ENCODE measurements around the gene ZNF79. TPM values are rescaled to one million over a fixed set of nuclear protein-coding genes. Genes with fewer than 3 reads are reported as not detected.

The ZNF79 gene
- total and polyA plus RNA-seq, 3 experiments from 2014 or later = 6.8 to 19.7 (median 19.1) TPM

DNA sequence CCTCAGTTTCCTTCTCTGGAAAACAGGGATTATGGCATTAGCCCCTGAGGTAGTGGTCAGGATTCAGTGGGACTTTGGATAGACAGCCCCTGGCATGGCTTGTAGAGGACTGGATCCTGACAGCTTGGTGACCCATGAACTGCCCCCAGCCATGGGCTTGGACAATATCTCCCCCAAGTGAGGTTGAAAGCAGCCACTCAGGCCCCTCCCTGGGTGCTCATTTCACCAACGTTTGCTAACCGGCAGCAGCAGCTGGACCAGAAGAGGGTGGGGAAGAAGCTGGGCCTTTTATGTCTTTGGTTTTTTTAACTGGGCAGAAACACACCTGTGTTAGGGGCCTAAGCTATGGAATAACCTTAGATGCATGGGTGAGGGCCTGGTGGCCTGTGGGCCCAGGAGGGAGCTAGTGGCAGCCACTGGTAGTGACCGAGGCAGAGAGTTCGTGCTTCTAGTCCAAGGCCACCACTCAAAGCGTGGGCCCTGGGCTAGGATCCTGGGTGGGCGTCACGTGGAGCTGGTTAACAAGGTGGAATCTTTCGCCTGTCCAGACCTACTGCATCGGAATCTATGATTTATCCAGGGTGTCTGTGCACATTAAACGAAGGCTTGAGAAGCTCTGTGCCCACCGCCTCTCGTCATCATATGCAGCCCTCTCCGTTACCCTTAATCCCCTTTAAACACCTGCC lies 25.3 kb upstream of the ZNF79 start:
- no peak overlapping the region for H3K27ac Mint-ChIP-seq
- CTCF ChIA-PET = interaction anchor here (0.7 to 1.6 kb wide), 2 partner anchors 18 to 184 kb away, joined by 3 to 4 read pairs; no protein-coding TSS in a partner anchor

DNA sequence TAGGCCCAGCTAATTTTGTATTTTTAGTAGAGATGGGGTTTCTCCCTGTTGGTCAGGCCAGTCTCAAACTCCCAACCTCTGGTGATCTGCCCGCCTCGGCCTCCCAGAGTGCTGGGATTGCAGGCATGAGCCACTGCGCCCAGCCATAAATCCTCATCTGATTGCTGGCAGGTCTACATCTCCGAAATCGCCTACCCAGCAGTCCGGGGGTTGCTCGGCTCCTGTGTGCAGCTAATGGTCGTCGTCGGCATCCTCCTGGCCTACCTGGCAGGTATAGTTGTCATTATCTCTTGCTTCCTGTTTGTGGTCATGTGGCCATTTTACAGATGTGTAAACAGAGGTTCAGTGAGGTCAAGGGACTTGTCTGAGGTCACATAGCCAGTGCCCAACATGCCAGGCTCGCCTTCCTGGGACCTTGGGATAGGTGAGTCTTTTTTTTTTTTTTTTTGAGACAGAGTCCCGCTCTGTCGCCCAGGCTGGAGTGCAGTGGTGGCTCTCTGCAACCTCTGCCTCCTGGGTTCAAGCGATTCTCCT lies 24.4 kb upstream of the ZNF79 start:
- Mint-ChIP-seq H3K9me3 (no peaks in the 10 kb centered on the region), H3K36me3 (no peaks in the 10 kb centered on the region), H3K27me3 (peaks cover 19 to 35% of the 10 kb centered on the region in 2 donors), H3K4me3 (peak overlapping the region in 3 of 7 donors; percentile 9 to 43 (median 28)), H3K27ac (peak overlapping the region in 1 of 8 donors; percentile 65), H3K4me1 (peaks cover 11 to 18% (median 14%) of the 10 kb centered on the region in 3 donors)
- ChIA-PET POLR2A (interaction anchor here (0.8 kb wide), 1 partner anchor 25 kb away, joined by 3 read pairs; the partner anchor contains the start of gene ZNF79), CTCF (interaction anchor here (1.6 kb wide), 1 partner anchor 17 kb away, joined by 4 read pairs; no protein-coding TSS in a partner anchor)
- Histone ChIP-seq H3K36me3 (ENCODE audit: insufficient read depth, low read length) (no peaks in the 10 kb centered on the region), H3K27ac (ENCODE audit: low read depth, low read length) (no peak overlapping the region), H3K4me3 (ENCODE audit: low read length) (no peak overlapping the region), H3K9me3 (ENCODE audit: low read length) (no peaks in the 10 kb centered on the region), H3K4me1 (ENCODE audit: insufficient read depth, low read length) (peaks cover 18% of the 10 kb centered on the region), H3K27me3 (ENCODE audit: insufficient read depth, low read length, poor library complexity, severe bottlenecking) (peaks cover 32% of the 10 kb centered on the region)
- no peak for DNase-seq

More for the DNA sequence above, 25.3 kb upstream of the ZNF79 start:
- H3K27ac ChIP-seq (ENCODE audit: low read depth, low read length) = no peak overlapping the region
- no peak for DNase-seq
- peaks cover 32% of the 10 kb centered on the region for H3K27me3 ChIP-seq (ENCODE audit: insufficient read depth, low read length, poor library complexity, severe bottlenecking)
- no peak overlapping the region for H3K4me3 ChIP-seq (ENCODE audit: low read length)
- POLR2A ChIA-PET = interaction anchor here (0.6 to 2.9 kb wide), 3 partner anchors 26 to 52 kb away, joined by 3 to 18 read pairs (median 9); partner anchors contain the start of genes LRSAM1, RPL12 and ZNF79
- Mint-ChIP-seq H3K9me3 (no peaks in the 10 kb centered on the region), H3K27me3 (peaks cover 19 to 41% of the 10 kb centered on the region in 2 donors), H3K4me1 (peaks cover 11 to 18% (median 14%) of the 10 kb centered on the region in 3 donors), H3K36me3 (no peaks in the 10 kb centered on the region), H3K4me3 (peak overlapping the region in 5 of 7 donors; percentile 20 to 88 (median 77))
- H3K9me3 ChIP-seq (ENCODE audit: low read length) = no peaks in the 10 kb centered on the region
- H3K36me3 ChIP-seq (ENCODE audit: insufficient read depth, low read length) = no peaks in the 10 kb centered on the region
- peaks cover 18% of the 10 kb centered on the region for H3K4me1 ChIP-seq (ENCODE audit: insufficient read depth, low read length)

DNA sequence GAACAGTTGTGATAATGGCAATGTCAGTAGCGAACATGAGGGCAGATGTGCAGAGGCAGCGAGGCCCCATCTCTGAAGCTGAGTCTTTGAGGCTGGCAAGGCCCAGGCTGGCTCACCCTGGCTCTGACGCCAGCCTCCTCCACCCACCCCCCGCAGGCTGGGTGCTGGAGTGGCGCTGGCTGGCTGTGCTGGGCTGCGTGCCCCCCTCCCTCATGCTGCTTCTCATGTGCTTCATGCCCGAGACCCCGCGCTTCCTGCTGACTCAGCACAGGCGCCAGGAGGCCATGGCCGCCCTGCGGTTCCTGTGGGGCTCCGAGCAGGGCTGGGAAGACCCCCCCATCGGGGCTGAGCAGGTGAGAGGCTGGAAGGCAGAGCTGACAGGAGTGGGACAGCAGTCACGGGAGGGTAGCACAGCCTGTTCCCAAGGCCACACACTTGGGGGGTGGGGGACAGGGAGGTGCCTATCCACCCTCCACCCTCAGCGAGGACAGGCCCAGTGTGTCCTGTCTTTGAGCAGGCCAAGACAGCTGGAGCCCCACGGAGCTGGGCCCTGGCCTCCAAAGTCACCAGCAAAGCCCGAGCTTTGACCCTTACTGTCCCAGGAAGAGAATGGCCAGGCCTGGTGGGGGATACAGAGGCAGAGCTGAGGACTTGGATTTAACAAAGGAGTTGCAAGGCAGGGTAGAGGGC lies 21.6 kb upstream of the ZNF79 start:
- peaks cover 26 to 41% of the 10 kb centered on the region in 2 donors for H3K27me3 Mint-ChIP-seq

DNA sequence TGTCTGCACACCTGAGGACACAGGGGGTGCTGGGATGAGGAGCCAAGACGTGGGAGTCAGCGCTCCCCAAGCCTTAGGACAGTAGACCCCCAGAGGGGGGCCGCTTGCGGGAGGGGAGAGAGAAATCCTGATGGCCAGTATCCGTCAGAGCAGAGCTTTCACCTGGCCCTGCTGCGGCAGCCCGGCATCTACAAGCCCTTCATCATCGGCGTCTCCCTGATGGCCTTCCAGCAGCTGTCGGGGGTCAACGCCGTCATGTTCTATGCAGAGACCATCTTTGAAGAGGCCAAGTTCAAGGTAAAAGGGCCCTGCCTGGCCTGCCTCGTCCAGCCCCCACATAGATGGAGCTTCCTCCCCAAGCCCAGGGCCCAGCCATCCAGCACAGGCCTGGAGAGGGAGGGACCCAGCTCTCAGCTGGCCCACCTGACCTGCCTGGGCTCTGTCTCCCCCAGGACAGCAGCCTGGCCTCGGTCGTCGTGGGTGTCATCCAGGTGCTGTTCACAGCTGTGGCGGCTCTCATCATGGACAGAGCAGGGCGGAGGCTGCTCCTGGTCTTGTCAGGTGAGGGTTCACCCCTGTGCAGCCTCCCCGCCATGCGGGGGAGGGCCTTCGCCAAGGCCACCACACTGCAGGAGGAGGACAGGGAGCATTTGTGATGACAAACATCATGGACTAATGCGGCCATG lies 20.5 kb upstream of the ZNF79 start:
- no peak overlapping the region for H3K27ac Mint-ChIP-seq
- H3K27ac ChIP-seq (ENCODE audit: low read depth, low read length) = no peak overlapping the region
- ChIA-PET POLR2A (no interaction called here), CTCF (no interaction called here)
- H3K9me3 Mint-ChIP-seq = no peaks in the 10 kb centered on the region
- peaks cover 20 to 36% of the 10 kb centered on the region in 2 donors for H3K27me3 Mint-ChIP-seq
- H3K36me3 Mint-ChIP-seq = no peaks in the 10 kb centered on the region
- no peaks in the 10 kb centered on the region for H3K36me3 ChIP-seq (ENCODE audit: insufficient read depth, low read length)
- H3K4me3 ChIP-seq (ENCODE audit: low read length) = no peak overlapping the region
- H3K9me3 ChIP-seq (ENCODE audit: low read length) = no peaks in the 10 kb centered on the region
- H3K4me1 Mint-ChIP-seq = peaks cover 0 to under 1% (median 0%) of the 10 kb centered on the region in 3 donors
- DNase-seq = no peak
- no peaks in the 10 kb centered on the region for H3K4me1 ChIP-seq (ENCODE audit: insufficient read depth, low read length)
- H3K27me3 ChIP-seq (ENCODE audit: insufficient read depth, low read length, poor library complexity, severe bottlenecking) = peaks cover 10% of the 10 kb centered on the region
- H3K4me3 Mint-ChIP-seq = no peak overlapping the region

More for the DNA sequence above, 21.6 kb upstream of the ZNF79 start:
- CTCF ChIA-PET = interaction anchor here (0.6 kb wide), 1 partner anchor 434 kb away, joined by 3 read pairs; no protein-coding TSS in a partner anchor
- Histone ChIP-seq H3K27ac (ENCODE audit: low read depth, low read length) (no peak overlapping the region), H3K27me3 (ENCODE audit: insufficient read depth, low read length, poor library complexity, severe bottlenecking) (peaks cover 19% of the 10 kb centered on the region), H3K36me3 (ENCODE audit: insufficient read depth, low read length) (no peaks in the 10 kb centered on the region), H3K9me3 (ENCODE audit: low read length) (no peaks in the 10 kb centered on the region), H3K4me1 (ENCODE audit: insufficient read depth, low read length) (peaks cover 7% of the 10 kb centered on the region), H3K4me3 (ENCODE audit: low read length) (no peak overlapping the region)
- Mint-ChIP-seq H3K4me1 (peaks cover 4 to 9% (median 6%) of the 10 kb centered on the region in 3 donors), H3K9me3 (no peaks in the 10 kb centered on the region), H3K4me3 (no peak overlapping the region), H3K27ac (no peak overlapping the region), H3K36me3 (no peaks in the 10 kb centered on the region)
- DNase-seq = peak in 1 of 5 donors; percentile 33
- POLR2A ChIA-PET = no interaction called here

DNA sequence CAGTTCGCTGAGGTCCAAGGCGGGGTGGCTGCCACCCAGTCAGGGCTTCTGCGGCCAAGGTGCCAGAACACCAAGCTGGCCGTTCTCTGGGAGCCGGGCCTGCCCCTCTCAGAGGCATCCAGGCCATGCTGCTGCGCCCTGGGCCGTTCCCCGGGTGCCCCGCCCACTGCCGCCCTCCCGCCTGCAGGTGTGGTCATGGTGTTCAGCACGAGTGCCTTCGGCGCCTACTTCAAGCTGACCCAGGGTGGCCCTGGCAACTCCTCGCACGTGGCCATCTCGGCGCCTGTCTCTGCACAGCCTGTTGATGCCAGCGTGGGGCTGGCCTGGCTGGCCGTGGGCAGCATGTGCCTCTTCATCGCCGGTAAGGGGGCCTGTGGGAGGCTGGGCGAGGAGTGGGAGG lies 19.6 kb upstream of the ZNF79 start:
- Mint-ChIP-seq H3K4me1 (no peaks in the 10 kb centered on the region), H3K27ac (no peak overlapping the region)
- peak in 1 of 5 donors; percentile 47 for DNase-seq

DNA sequence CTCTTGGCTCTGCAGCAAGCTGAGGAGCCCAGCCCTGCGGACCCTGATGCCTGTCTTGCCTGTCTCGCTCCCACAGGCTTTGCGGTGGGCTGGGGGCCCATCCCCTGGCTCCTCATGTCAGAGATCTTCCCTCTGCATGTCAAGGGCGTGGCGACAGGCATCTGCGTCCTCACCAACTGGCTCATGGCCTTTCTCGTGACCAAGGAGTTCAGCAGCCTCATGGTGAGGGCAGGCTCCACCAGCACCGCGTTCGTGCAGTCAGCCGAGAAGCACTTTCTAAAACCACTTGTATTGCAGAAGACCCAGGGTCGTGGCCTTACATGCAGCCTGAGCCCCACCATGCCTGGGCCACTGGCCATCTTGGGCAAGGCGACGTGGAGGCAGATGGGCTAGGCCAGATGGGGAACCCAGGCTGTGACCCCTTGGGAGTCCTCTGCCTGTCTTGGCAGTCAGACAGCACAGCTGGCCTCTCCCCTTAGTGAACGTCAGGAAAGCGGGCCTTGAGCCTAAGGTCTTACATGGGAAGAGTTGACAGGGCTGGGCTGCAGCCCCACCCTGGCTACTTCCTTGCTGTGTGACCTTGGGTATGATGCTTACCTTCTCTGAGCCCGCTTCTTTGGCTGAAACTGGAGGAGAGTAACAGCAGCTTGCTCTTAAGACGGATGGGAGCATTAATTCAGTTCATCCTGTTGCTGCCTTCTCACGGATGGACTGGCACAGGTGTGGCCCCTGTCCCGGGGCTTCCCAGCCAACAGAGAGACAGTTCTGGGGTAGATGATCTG lies 18.6 kb upstream of the ZNF79 start:
- DNase-seq = peak in 1 of 5 donors; percentile 37
- H3K36me3 ChIP-seq (ENCODE audit: insufficient read depth, low read length) = no peaks in the 10 kb centered on the region
- Mint-ChIP-seq H3K4me3 (no peak overlapping the region), H3K4me1 (no peaks in the 10 kb centered on the region), H3K27me3 (peaks cover 14 to 25% of the 10 kb centered on the region in 2 donors), H3K36me3 (no peaks in the 10 kb centered on the region), H3K9me3 (no peaks in the 10 kb centered on the region), H3K27ac (no peak overlapping the region)
- H3K4me1 ChIP-seq (ENCODE audit: insufficient read depth, low read length) = no peaks in the 10 kb centered on the region
- ChIA-PET POLR2A (no interaction called here), CTCF (interaction anchor here (0.6 kb wide), 1 partner anchor 31 kb away, joined by 3 read pairs; no protein-coding TSS in a partner anchor)
- no peak overlapping the region for H3K4me3 ChIP-seq (ENCODE audit: low read length)
- H3K9me3 ChIP-seq (ENCODE audit: low read length) = no peaks in the 10 kb centered on the region
- H3K27ac ChIP-seq (ENCODE audit: low read depth, low read length) = no peak overlapping the region
- peaks cover 4% of the 10 kb centered on the region for H3K27me3 ChIP-seq (ENCODE audit: insufficient read depth, low read length, poor library complexity, severe bottlenecking)

More for the DNA sequence above, 19.6 kb upstream of the ZNF79 start:
- H3K4me1 ChIP-seq (ENCODE audit: insufficient read depth, low read length) = no peaks in the 10 kb centered on the region
- Mint-ChIP-seq H3K27me3 (peaks cover 14 to 29% of the 10 kb centered on the region in 2 donors), H3K4me3 (no peak overlapping the region), H3K36me3 (no peaks in the 10 kb centered on the region), H3K9me3 (no peaks in the 10 kb centered on the region)
- no peaks in the 10 kb centered on the region for H3K36me3 ChIP-seq (ENCODE audit: insufficient read depth, low read length)
- peaks cover 4% of the 10 kb centered on the region for H3K27me3 ChIP-seq (ENCODE audit: insufficient read depth, low read length, poor library complexity, severe bottlenecking)
- no peak overlapping the region for H3K27ac ChIP-seq (ENCODE audit: low read depth, low read length)
- ChIA-PET POLR2A (no interaction called here), CTCF (interaction anchor here (0.5 kb wide), 1 partner anchor 9 kb away, joined by 3 read pairs; no protein-coding TSS in a partner anchor)
- H3K4me3 ChIP-seq (ENCODE audit: low read length) = no peak overlapping the region
- no peaks in the 10 kb centered on the region for H3K9me3 ChIP-seq (ENCODE audit: low read length)

DNA sequence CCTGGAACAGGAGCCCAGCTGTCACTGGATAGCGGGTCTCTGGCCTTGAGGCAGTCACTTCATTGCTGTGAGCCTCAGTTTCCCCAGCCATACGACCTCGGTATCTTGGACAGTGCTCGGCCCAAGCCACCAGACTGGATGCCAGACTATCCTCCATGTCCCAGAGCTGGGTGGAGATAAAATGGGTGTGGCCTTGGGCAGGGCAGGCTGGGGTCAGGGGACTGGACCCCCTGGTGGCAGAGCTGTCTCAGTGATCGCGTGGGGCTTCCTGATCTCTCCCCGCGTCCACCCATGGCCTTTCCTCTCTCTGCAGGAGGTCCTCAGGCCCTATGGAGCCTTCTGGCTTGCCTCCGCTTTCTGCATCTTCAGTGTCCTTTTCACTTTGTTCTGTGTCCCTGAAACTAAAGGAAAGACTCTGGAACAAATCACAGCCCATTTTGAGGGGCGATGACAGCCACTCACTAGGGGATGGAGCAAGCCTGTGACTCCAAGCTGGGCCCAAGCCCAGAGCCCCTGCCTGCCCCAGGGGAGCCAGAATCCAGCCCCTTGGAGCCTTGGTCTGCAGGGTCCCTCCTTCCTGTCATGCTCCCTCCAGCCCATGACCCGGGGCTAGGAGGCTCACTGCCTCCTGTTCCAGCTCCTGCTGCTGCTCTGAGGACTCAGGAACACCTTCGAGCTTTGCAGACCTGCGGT lies 17.2 kb upstream of the ZNF79 start:
- Histone ChIP-seq H3K4me1 (ENCODE audit: insufficient read depth, low read length) (no peaks in the 10 kb centered on the region), H3K9me3 (ENCODE audit: low read length) (no peaks in the 10 kb centered on the region), H3K4me3 (ENCODE audit: low read length) (no peak overlapping the region), H3K27ac (ENCODE audit: low read depth, low read length) (no peak overlapping the region), H3K27me3 (ENCODE audit: insufficient read depth, low read length, poor library complexity, severe bottlenecking) (peaks cover 4% of the 10 kb centered on the region), H3K36me3 (ENCODE audit: insufficient read depth, low read length) (no peaks in the 10 kb centered on the region)
- CTCF ChIA-PET = interaction anchor here (1.8 kb wide), 1 partner anchor 10 kb away, joined by 6 read pairs; the partner anchor contains the start of gene SLC2A8
- POLR2A ChIA-PET = no interaction called here
- Mint-ChIP-seq H3K36me3 (no peaks in the 10 kb centered on the region), H3K4me1 (no peaks in the 10 kb centered on the region), H3K4me3 (no peak overlapping the region), H3K27ac (no peak overlapping the region), H3K27me3 (peaks cover 8 to 25% of the 10 kb centered on the region in 2 donors), H3K9me3 (no peaks in the 10 kb centered on the region)
- no peak for DNase-seq
